HG02970 (cell line): ENCODE measurements around the gene TRIO.

ENCODE experiments used
- ATAC-seq: cut with Tn5 transposase; IDR thresholded peaks from one replicate; pipeline ENCODE4 v1.9.1; 2021; ENCODE audit warnings: mild to moderate bottlenecking, moderate library complexity, moderate number of reproducible peaks; ENCODE audit not compliant: unreplicated experiment, low FRiP score

The TRIO gene

GRCh38 chr5:14439087-14439871, 296.1 kb downstream of the TRIO start:
- no peak for ATAC-seq

- ATAC-seq, result no peak
These were observed 297.1 kb downstream of the TRIO start for GRCh38 chr5:14440223-14440581.

- no peak for ATAC-seq
These were observed 297.7 kb downstream of the TRIO start for GRCh38 chr5:14440582-14441431.

DNA sequence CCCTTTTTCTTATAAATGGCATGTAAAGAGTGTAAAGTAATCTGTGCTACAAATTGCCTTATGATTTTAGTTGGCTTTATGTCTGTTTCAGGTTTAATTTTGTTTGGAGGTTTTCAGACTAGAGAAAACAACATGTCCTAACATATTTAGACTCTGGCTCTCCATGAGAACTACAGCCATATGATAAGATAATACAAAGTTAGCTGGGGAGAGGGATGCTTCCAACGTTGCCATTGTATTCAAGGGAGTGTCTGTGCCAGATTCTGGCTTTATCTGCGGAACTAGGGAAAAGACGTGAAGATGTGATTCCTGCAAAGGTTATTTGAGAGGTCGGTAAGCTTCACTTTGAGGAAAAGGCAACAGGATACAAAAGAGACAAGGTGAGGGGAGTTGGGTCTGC, 298.5 kb downstream of the TRIO start:
- no peak for ATAC-seq

DNA sequence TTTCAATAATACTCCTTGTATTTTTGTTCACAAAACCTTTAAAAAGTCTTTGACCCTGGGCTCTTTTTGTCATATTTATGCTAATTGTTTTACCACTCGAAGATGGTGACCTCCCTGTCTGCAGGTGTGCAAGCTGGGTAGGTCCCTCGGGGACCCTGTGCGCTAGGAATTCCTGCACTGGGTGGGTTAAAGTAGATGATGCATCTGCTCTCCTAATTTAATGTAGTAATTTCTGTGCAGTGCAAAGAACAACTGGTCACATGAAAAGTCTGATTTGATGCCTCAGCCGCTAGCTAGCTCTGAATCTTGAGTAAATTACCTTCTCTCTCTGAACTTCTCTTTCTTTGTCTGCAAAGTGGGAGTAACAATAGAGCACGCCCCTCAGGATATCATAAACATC, 299.4 kb downstream of the TRIO start:
- no peak for ATAC-seq

- no peak for ATAC-seq
These were observed 300.5 kb downstream of the TRIO start for GRCh38 chr5:14443671-14444093.

- no peak for ATAC-seq
These were observed 301.0 kb downstream of the TRIO start for GRCh38 chr5:14444161-14444560.

DNA sequence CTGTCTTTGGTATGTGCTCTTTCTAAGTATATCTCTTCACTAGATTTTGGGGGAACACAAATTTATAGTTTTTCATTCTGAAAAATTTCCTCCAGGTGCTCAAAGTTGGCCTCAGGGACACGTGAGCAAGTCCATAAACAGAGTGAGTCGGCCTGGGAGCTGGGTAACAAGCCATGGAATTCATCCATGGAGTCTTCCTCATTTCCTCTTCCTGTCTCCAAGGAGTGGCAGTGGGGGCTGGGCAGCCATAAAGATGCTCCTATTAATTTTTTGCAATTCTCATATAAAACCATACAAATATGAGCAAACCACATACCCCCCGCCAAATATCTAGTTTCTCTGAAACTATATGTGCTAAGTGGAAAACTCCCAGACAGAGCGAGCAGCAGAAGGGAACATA, 301.9 kb downstream of the TRIO start:
- no peak for ATAC-seq

DNA sequence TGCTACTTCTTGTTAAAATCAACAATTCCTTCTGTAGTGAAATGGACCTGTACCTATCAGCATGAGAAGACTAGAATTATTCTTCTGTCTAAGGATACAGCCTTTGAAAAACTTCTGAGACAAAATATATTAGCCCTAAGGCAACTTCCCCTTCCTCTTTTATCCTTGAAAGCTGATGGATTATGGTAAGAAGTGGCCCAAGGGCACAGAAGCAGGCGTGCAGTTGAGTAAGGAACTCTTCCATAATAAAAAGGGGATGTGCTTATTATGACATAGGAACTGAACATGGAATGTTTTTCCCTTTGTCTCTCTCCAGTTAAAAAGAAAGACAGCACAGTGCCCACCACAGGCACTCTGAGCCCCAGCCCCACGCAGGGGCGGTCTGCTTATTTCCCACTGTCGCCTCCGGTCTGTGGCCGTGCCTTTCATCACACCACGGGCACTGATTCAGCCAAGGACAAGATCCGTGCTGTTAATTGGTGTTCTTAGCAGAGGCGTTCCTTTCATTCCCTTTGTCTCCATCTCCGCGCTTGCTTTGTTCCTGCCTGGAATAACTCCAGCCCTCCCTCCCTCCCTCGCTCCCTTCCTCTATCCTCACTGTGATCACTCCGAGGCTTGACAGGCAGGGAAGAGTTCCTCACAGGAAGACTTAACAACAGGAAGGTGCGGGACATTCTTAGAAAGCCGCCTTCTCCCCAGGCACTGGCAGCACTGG, 302.6 kb downstream of the TRIO start:
- ATAC-seq, result no peak

DNA sequence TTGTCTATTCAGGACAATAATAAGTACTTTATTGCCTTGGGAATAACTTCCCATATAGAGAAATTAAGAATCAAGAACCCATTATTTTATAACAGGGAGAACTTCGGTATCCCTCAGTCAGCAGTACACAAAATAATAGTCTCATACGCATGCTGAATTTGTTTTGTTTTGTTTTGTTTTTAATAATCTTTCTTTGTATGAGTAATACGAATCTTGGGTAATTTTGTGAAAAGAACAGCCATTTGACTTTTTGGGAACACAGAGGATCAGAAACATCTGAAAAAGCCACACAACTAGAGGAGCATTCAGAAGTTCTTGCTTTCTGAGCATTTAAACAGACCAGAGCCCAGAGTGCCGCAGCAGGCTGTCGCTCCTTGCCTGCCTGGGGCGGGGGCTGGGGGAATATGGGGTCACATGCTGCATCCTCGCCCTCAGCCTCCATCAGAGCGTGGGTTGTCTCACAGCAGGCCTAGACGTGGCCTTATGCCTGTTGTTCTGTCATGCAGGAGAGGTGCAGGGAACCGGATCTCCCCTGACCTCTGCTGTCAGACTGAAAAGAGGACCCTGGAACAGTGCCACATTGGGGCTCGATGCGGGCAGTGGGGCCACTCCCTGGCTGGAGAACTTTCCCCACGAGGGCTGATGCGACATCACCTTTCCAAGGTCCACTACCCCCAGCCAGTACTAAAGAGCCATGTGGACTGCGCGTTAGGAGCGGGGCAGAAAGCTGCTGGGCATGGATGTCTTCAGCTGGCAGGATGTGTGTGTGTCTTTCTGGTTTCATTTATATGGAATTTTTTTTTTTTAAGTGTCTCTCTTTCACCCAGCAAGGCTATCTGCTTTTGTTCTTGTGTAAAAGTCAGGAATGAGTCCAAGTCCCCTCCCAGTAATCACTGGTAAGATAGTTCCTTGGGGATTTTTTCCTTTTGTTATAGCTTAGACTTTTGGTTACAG, 305.1 kb downstream of the TRIO start:
- no peak for ATAC-seq

GRCh38 chr5:14449052-14449661, 306.0 kb downstream of the TRIO start:
- ATAC-seq, result no peak

DNA sequence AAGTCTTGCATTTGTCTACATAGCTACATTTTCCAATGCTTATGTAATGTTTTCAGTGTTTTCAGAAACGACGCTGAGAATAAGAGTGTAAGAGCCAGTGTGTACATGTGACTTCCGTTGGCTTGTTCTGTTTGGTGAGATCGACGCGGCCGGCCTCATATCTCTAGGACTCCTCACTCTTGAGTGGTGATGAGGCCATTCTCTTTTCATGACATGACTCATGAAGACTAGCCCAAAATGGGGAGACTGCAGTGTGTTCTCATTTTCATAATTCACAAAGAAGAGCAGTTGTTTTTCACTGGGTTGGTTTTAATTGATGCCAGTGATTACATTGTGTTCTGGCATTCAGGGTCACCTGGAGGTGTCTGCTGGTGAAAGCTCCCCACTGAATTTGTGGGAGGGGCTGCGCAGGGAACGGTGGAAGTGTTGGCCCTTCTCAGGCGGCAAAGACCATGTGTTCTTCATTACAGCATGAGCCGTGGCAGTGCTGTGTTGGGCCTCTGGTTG, 306.9 kb downstream of the TRIO start:
- no peak for ATAC-seq

DNA sequence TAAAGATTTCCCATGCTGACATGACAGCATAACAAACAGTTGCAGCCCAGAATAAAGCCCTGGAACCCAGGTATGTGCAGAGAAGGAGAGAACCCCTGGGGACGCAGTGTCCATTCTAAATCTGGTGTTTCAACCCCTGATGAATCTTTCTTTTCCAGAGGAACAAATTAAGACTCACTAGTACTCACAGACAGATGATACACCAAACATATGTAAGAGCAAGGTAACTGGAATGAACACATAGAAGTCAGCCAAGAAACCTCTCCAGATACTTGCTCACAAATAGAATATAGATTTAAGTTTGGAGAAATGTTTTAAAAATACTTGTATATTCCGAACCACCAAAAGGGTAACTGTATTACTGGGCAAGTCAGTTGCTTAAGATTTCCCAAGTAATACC, 307.6 kb downstream of the TRIO start:
- ATAC-seq, result no peak

DNA sequence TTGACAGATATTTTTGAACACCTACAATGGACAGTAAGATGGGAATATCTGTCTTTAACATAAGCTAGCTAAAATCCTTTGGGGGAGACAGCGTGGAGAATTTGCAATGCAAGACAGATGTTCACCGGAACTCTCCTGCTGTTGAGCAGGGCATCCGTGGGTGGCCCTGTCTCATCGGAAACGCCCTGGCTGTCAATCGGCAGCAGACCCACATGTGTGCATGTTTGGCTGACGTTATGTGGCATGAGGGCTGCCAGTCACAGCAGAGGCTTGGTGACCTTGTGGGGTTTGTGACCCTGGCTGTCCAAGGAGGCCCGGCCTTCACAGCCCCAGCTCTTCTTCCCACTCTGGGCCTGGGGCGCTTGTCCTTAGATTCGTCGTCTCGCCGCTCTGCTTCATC, 308.7 kb downstream of the TRIO start:
- ATAC-seq, result no peak

DNA sequence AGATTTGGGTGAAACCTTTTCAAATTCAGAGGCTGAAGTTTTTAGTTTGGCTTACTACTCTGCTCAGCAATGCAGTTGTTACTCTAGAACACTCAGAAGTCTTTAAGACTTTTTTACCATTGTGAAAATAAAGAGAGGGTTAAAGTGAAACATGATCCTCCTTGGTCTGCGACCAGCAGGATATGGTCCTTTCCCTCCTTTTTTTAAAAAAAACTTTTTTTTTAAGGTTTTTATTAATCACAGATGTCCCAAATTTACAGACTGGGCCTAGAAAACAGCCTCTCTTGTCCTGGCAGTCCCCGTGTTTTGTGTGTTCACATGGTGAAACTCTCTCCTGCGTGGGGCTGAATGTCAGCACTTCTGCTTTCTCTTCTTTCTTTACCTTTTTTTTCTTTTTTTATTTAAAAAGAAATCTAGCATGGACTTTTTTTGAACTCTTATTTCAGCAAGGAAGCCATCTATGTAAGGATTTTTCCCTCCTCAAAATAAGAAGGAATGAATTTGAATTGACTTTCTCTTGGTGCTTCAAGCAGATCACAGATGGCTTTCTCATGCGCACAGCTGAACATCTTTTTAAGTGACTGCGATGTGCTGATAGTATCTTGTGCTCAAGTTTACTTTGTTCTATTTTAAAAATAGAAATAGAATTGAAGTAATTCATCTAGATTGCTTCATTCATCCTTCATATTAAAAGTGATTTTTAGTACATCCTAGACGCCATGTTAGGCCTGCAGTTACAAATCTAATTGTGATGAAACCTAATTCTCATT, 309.7 kb downstream of the TRIO start:
- ATAC-seq, result no peak

- ATAC-seq, result no peak
These were observed 310.3 kb downstream of the TRIO start for GRCh38 chr5:14453481-14453880.

DNA sequence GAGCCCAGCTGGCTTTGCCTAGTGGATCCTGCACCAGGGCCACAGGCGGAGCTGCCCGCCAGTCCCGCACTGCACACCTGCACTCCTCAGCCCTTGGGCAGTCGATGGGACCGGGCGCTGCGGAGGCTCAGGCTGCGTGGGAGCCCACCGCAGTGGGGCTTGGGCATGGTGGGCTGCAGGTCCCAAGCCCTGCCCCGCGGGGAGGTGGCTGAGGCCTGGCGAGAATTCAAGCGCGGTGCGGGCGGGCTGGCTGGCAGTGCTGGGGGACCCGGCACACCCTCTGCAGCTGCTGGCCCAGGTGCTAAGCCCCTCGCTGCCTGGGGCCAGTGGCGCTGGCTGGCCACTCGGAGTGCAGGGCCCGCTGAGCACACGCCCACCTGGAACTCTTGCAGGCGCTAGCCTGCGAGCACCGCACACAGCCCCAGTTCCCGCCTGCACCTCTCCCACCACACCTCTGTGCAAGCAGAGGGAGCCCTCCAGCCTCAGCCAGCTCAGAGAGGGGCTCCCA, 312.7 kb downstream of the TRIO start:
- ATAC-seq, result no peak

DNA sequence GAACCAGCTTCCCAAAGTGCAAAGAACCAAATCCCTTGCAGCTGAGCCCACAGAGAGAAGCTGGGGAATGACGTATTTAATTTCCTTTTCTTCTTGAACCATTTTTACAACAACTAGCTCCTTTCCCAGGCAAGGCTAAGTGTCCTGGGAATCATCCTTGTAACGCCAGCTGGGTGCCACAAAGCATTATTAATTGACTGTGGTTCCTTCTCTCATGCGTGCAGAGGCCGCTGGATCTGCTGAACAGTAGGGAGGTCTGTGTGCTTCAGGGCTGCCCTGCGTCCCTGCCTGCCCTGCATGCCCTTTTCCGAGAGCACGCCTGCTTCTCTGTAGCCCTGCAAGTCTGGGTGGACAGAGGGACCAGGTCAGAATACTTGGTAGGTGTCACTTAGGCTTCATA, 314.3 kb downstream of the TRIO start:
- no peak for ATAC-seq

DNA sequence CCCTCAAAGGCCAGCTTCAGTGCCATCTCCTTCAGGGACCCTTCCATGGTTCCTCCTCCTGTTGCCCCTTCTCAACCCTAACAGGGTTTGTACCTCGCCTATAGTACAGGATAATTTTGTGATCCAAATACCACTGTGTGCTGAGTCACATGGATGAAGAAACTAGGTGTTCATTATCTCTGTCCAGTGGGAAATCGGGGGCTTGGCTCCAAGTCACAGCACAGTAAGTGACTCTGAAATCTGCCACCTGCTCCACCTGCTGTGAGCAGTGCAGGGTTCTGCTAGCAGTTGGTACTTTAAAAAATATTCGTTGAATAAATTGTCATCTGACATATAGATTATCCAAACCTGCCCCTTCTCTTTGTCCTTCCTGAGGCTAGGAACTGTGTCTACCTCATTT, 315.3 kb downstream of the TRIO start:
- no peak for ATAC-seq
